HEK293 (cell line): ENCODE results near the gene EHMT1.

Experiments used
- GLIS2 ChIP-seq: fragments of 450-650 bp; formaldehyde crosslinking; IDR thresholded peaks from 2 replicates; pipeline ENCODE4 v1.5.1; 2016; ENCODE audit warnings: missing biosample characterization, missing genetic modification characterization
- HOXD13 ChIP-seq: sonication (generic); formaldehyde crosslinking; IDR thresholded peaks from 2 replicates; pipeline ENCODE4 v1.8.0; 2022; ENCODE audit warnings: missing genetic modification reagents, borderline replicate concordance
- PRDM6 ChIP-seq: fragments of 450-650 bp; formaldehyde crosslinking; IDR thresholded peaks from 2 replicates; pipeline ENCODE4 v1.5.1; 2017; ENCODE audit warnings: missing biosample characterization, missing genetic modification characterization
- REST ChIP-seq: fragments of 450-650 bp; formaldehyde crosslinking; IDR thresholded peaks from 2 replicates; pipeline ENCODE4 v1.5.1; 2016; ENCODE audit warnings: missing biosample characterization, missing genetic modification characterization
- ZBTB20 ChIP-seq: fragments of 450-650 bp; formaldehyde crosslinking; IDR thresholded peaks from 2 replicates; pipeline ENCODE4 v1.5.1; 2016; ENCODE audit warnings: missing biosample characterization, missing genetic modification characterization
- ZBTB26 ChIP-seq: fragments of 450-650 bp; formaldehyde crosslinking; optimal IDR thresholded peaks from 2 replicates; pipeline ENCODE3; 2016; ENCODE audit warnings: missing biosample characterization, mild to moderate bottlenecking, missing genetic modification characterization
- ZNF132 ChIP-seq: fragments of 450-650 bp; formaldehyde crosslinking; IDR thresholded peaks from 2 replicates; pipeline ENCODE4 v1.5.1; 2017; ENCODE audit warnings: missing biosample characterization, missing genetic modification characterization, borderline replicate concordance
- ZNF169 ChIP-seq: fragments of 450-650 bp; formaldehyde crosslinking; IDR thresholded peaks from 2 replicates; pipeline ENCODE4 v1.5.1; 2016; ENCODE audit warnings: missing biosample characterization, missing genetic modification characterization
- ZNF184 ChIP-seq: fragments of 450-650 bp; IDR thresholded peaks from 2 replicates; pipeline ENCODE4 v1.5.1; 2018; ENCODE audit warnings: missing biosample characterization, mild to moderate bottlenecking, missing genetic modification characterization
- ZNF19 ChIP-seq: fragments of 450-650 bp; formaldehyde crosslinking; IDR thresholded peaks from 2 replicates; pipeline ENCODE4; 2016; ENCODE audit warnings: missing biosample characterization, missing genetic modification characterization, low read depth
- ZNF248 ChIP-seq: fragments of 450-650 bp; formaldehyde crosslinking; IDR thresholded peaks from 2 replicates; pipeline ENCODE4 v1.5.1; 2017; ENCODE audit warnings: missing biosample characterization, missing genetic modification characterization
- ZNF266 ChIP-seq: fragments of 450-650 bp; formaldehyde crosslinking; IDR thresholded peaks from 2 replicates; pipeline ENCODE4 v1.5.1; 2016; ENCODE audit warnings: missing biosample characterization, missing genetic modification characterization, low read depth
- ZNF280C ChIP-seq: fragments of 450-650 bp; formaldehyde crosslinking; IDR thresholded peaks from 2 replicates; pipeline ENCODE4 v1.5.1; 2016; ENCODE audit warnings: missing biosample characterization, missing genetic modification characterization
- ZNF280D ChIP-seq: fragments of 450-650 bp; formaldehyde crosslinking; IDR thresholded peaks from 2 replicates; pipeline ENCODE4 v1.5.1; 2016; ENCODE audit warnings: missing biosample characterization, missing genetic modification characterization
- ZNF335 ChIP-seq: fragments of 450-650 bp; formaldehyde crosslinking; conservative IDR thresholded peaks from 2 replicates; pipeline ENCODE4 v1.5.1; 2016; ENCODE audit warnings: missing biosample characterization, missing genetic modification characterization
- ZNF341 ChIP-seq: fragments of 450-650 bp; formaldehyde crosslinking; IDR thresholded peaks from 2 replicates; pipeline ENCODE4; 2016; ENCODE audit warnings: low read depth, missing biosample characterization, missing genetic modification characterization
- ZNF354C ChIP-seq: fragments of 450-650 bp; formaldehyde crosslinking; IDR thresholded peaks from 2 replicates; pipeline ENCODE4 v1.5.1; 2016; ENCODE audit warnings: missing biosample characterization, missing genetic modification characterization, low read depth, borderline replicate concordance
- ZNF394 ChIP-seq: fragments of 450-650 bp; formaldehyde crosslinking; IDR thresholded peaks from 2 replicates; pipeline ENCODE4 v1.5.1; 2016; ENCODE audit warnings: missing biosample characterization, missing genetic modification characterization, mild to moderate bottlenecking, moderate library complexity, borderline replicate concordance
- ZNF488 ChIP-seq: fragments of 450-650 bp; formaldehyde crosslinking; IDR thresholded peaks from 2 replicates; pipeline ENCODE4 v1.5.1; 2016; ENCODE audit warnings: missing biosample characterization, missing genetic modification characterization
- ZNF544 ChIP-seq: fragments of 450-650 bp; formaldehyde crosslinking; IDR thresholded peaks from 2 replicates; pipeline ENCODE4 v1.5.0; 2017; ENCODE audit warnings: missing biosample characterization, missing genetic modification characterization
- ZNF621 ChIP-seq: fragments of 450-650 bp; formaldehyde crosslinking; IDR thresholded peaks from 2 replicates; pipeline ENCODE4 v1.5.1; 2017; ENCODE audit warnings: missing biosample characterization, missing genetic modification characterization
- ZNF701 ChIP-seq: fragments of 450-650 bp; formaldehyde crosslinking; IDR thresholded peaks from 2 replicates; pipeline ENCODE4 v1.5.1; 2016; ENCODE audit warnings: missing biosample characterization, missing genetic modification characterization
- ZNF76 ChIP-seq: fragments of 450-650 bp; formaldehyde crosslinking; IDR thresholded peaks from 2 replicates; pipeline ENCODE4; 2016; ENCODE audit warnings: low read depth, missing biosample characterization, missing genetic modification characterization, borderline replicate concordance
- ZXDB ChIP-seq: fragments of 450-650 bp; formaldehyde crosslinking; IDR thresholded peaks from 2 replicates; pipeline ENCODE4 v1.5.1; 2016; ENCODE audit warnings: missing biosample characterization, missing genetic modification characterization

EHMT1 gene

GRCh38 chr9:137618105-137619067, at the start of gene EHMT1 (continued):
- TF ChIP-seq REST (tag by site-specific recombination) = 0 out of 2 replicates have a peak, but pooled peaks have one; percentile 20
- peak; percentile 86 for TF ChIP-seq ZBTB26 (tag by site-specific recombination)
- no peak for TF ChIP-seq ZNF544 (tag by site-specific recombination)
- TF ChIP-seq ZNF248 (tag by site-specific recombination) = no peak
- TF ChIP-seq ZNF76 = peak; percentile 16; the same call in 1 of the 2 replicates
- no peak for TF ChIP-seq ZNF701 (tag by site-specific recombination)
- TF ChIP-seq ZNF169 (tag by site-specific recombination) = no peak
- no peak for TF ChIP-seq ZNF280D (tag by site-specific recombination)
- TF ChIP-seq ZNF341 (tag by site-specific recombination) = peak; percentile 94
- TF ChIP-seq GLIS2 (tag by site-specific recombination) = peak; percentile 92
- no peak for TF ChIP-seq ZNF280C (tag by site-specific recombination)
- TF ChIP-seq ZNF354C (tag by site-specific recombination) = no peak
- peak; percentile 94 for TF ChIP-seq ZXDB (tag by site-specific recombination)
- TF ChIP-seq HOXD13 (CRISPR knock-in tag) = no peak
- TF ChIP-seq ZNF132 (tag by site-specific recombination) = no peak
- no peak for TF ChIP-seq PRDM6
- no peak for TF ChIP-seq ZNF266
- TF ChIP-seq ZNF184 (tag by site-specific recombination) = peak; percentile 52; the same call in 1 of the 2 replicates
- TF ChIP-seq ZBTB20 (tag by site-specific recombination) = peak; percentile 78; the same call in 1 of the 2 replicates
- TF ChIP-seq ZNF19 = no peak
- no peak for TF ChIP-seq ZNF621
- 0 out of 2 replicates have a peak, but pooled peaks have one; percentile 11 for TF ChIP-seq ZNF488 (tag by site-specific recombination)
- peak; percentile 94 for TF ChIP-seq ZNF335 (tag by site-specific recombination)
- 0 out of 2 replicates have a peak, but pooled peaks have one; percentile 61 for TF ChIP-seq ZNF394 (tag by site-specific recombination)
